Putamen (tissue), 1 donor: ENCODE results near the gene SCGB2A2.

Experiments
- DNase-seq: peaks from one replicate; pipeline ENCODE4 v3.0.0-alpha.2; 2016; ENCODE audit warnings: low spot score

Gene SCGB2A2

DNA sequence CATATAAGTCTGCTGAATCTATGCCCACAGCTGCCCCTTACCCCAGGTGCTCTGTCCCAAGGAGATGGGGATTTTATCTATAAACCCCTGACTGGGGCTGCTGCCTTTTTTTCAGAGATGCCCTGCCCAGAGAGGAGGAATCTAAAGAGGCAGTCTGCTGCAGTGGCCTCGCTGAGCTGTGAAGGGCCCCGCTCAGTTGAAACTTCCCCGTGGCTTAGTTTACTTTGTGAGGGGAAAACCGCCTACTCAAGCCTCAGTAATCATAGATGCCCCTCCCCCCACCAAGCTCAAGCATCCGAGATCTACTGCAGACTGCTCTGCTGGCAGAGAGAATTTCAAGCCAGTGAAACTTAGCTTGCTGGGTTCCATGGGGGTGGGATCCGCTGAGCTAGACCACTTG, 36.3 kb downstream of the SCGB2A2 start:
- no peak for DNase-seq

DNA sequence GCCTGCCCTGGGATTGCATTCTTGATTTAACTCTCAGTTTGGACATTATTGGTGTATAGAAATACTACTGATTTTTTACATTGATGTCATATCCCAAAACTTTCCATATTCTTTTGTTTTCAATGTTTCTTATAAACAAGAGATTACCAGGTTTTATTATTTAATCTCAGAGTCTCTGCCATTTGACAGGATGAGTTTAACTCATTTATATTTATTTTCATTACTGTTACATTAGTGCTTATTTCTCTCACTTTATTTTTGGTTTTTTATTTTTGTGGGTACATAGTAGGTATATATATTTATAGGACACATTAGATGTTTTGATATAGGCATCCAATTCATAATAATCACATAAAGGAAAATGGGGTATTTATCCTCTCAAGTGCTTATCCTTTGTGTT, 38.0 kb downstream of the SCGB2A2 start:
- DNase-seq: no peak

DNA sequence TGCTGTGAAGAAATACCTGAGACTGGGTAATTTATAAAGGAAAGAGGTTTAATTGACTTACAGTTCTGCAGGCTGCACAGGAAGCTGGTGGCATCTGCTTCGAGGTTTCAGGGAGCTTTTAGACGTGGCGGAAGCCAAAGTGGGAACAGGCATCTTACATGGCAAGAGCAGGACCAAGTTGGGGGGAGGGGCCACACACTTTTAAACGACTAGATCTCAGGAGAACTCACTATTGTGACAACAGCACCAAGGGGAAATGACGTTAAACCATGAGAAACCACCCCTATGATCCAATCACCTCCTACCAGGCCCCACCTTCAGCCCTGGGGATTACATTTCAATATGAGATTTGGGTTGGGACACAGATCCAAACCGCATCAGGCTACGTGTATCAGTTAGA, 40.0 kb downstream of the SCGB2A2 start:
- no peak for DNase-seq

DNA sequence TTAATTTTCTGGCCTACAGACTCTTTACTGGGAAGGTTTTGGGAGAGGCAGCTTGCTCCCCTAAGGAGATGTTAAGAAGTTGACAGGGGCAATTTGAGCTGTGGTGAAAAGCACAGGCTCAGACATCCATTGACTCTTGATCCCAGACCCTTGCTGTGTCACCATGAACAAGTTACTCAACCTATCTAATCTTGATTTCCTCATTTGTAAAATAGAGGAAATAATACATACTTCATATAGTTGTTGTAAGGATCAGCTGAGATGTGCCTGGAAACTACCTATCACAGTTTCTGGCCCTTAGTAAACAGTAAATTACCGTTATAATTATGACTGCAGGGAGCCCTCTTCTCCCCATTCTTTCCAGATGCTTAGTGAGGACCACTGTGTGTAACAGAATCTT, 45.5 kb downstream of the SCGB2A2 start:
- no peak for DNase-seq

DNA sequence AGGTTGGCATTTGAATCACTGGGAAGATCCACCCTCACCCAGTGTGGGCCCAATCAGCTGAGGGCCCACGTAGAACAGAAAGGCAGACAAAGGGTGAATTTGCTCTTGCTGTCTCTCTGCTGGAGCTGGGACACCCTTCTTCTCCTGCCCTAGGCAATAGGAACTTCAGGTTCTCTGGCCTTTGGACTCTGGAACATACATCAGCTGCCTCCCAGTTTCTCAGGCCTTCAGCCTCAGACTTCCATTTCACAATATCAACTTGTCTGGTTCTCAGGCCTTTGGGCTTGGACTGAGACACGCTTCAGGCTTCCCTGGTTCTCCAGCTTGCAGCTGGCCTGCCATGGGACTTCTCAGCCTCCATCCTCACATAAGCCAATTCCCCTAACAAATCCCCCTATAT, 52.6 kb downstream of the SCGB2A2 start:
- DNase-seq: no peak
